Caco-2 (cell line): Measurements from ENCODE around the gene ADAMTSL1. TPM values are rescaled to one million over a fixed set of nuclear protein-coding genes. Genes with fewer than 3 reads are reported as not detected.

Experiments
- BruUV-seq: library from RNA; stranded (reverse); fragments of 400-500 nt; replicated peaks from 2 replicates; lab custom pipeline; 2021; lab: Mats Ljungman, UMichigan
- CTCF ChIA-PET: fragments of 300-600 bp; sonication (Branson Sonifier 250); formaldehyde crosslinking; loops from one replicate; lab custom pipeline; 2022; ENCODE audit warnings: antibody characterized with exemption; lab: Charles Lee
- POLR2A ChIA-PET: fragments of 300-600 bp; sonication (Branson Sonifier 250); formaldehyde crosslinking; loops from one replicate; lab custom pipeline; 2022; ENCODE audit warnings: antibody characterized with exemption; lab: Charles Lee
- DNase-seq, 2 experiments: peaks; one replicate each; pipeline versions ENCODE4 v3.0.0 to v3.0.0-alpha.2; 2020 to 2022
- H3K27me3 ChIP-seq: replicated peaks from 2 replicates; pipeline ENCODE4 v1.6.0; 2011; ENCODE audit warnings: low read length; ENCODE audit not compliant: control insufficient read depth, insufficient read depth
- H3K36me3 ChIP-seq: 2 replicates; pipeline ENCODE4 v1.5.1; 2011; ENCODE audit warnings: low read length; ENCODE audit not compliant: control insufficient read depth, insufficient read depth
- H3K4me1 ChIP-seq: fragments of 250-450 bp; sonication (Bioruptor Pico); 2 replicates; pipeline ENCODE4 v1.5.1; 2020; ENCODE audit warnings: mild to moderate bottlenecking
- H3K4me3 ChIP-seq: 2 replicates; pipeline ENCODE4 v1.5.1; 2011; ENCODE audit warnings: low read depth, mild to moderate bottlenecking, control low read depth, low read length
- H3K9me3 ChIP-seq: fragments of 250-450 bp; sonication (Bioruptor Pico); 2 replicates; pipeline ENCODE4 v1.5.1; 2020; ENCODE audit warnings: mild to moderate bottlenecking, moderate library complexity
- H3K27ac Mint-ChIP-seq: one replicate; pipeline ENCODE4 v1.8.0; 2022; ENCODE audit warnings: mixed read lengths; ENCODE audit not compliant: unreplicated experiment
- H3K27me3 Mint-ChIP-seq: one replicate; pipeline ENCODE4 v1.8.0; 2022; ENCODE audit warnings: mixed read lengths; ENCODE audit not compliant: insufficient read depth, unreplicated experiment
- H3K36me3 Mint-ChIP-seq: one replicate; pipeline ENCODE4 v1.8.0; 2022; ENCODE audit warnings: mild to moderate bottlenecking, mixed read lengths; ENCODE audit not compliant: insufficient read depth, unreplicated experiment
- H3K4me1 Mint-ChIP-seq: one replicate; pipeline ENCODE4 v1.8.0; 2022; ENCODE audit warnings: low read depth, mixed read lengths; ENCODE audit not compliant: unreplicated experiment
- H3K4me3 Mint-ChIP-seq: one replicate; pipeline ENCODE4 v1.8.0; 2022; ENCODE audit warnings: mild to moderate bottlenecking, moderate library complexity, mixed read lengths; ENCODE audit not compliant: unreplicated experiment
- H3K9me3 Mint-ChIP-seq: one replicate; pipeline ENCODE4 v1.8.0; 2022; ENCODE audit warnings: mixed read lengths; ENCODE audit not compliant: unreplicated experiment
- CTCF ChIP-seq, 2 experiments: fragments of 200-600 bp in 1 of 2; IDR thresholded peaks; 1 replicate in 1 of 2; 2 replicates in 1 of 2; pipeline versions ENCODE4 v1.5.1 to v1.8.0; 2011 to 2022; ENCODE audit warnings: antibody characterized with exemption in 1 of 2, control low read depth in 1 of 2, inconsistent platforms in 1 of 2, low read depth in 1 of 2, low read length in 1 of 2, mild to moderate bottlenecking in 1 of 2, moderate library complexity in 1 of 2; ENCODE audit not compliant: insufficient read depth in 1 of 2, severe bottlenecking in 1 of 2, unreplicated experiment in 1 of 2
- intact Hi-C: fragments of 100-400 bp; cut with micrococcal nuclease; formaldehyde crosslinking; loops from one replicate; pipeline ENCODE4 v1.10.0; 2022; ENCODE audit not compliant: unreplicated experiment
- total RNA-seq: library from RNA; stranded (reverse); gene quantifications from 2 replicates; pipeline ENCODE4 v1.2.3, GENCODE V29; 2022

ADAMTSL1 gene
- total RNA-seq, 1 experiment from 2014 or later, result not detected

GRCh38 chr9:18606281-18606680 lies 132.3 kb downstream of the ADAMTSL1 start:
- no peaks in the 10 kb centered on the region for H3K9me3 ChIP-seq
- Mint-ChIP-seq H3K27me3 (no peaks in the 10 kb centered on the region), H3K36me3 (no peaks in the 10 kb centered on the region), H3K4me3 (no peak overlapping the region), H3K9me3 (no peaks in the 10 kb centered on the region), H3K27ac (no peak overlapping the region), H3K4me1 (no peaks in the 10 kb centered on the region)
- no peaks in the 10 kb centered on the region for H3K4me1 ChIP-seq
- no peaks in the 10 kb centered on the region for H3K36me3 ChIP-seq
- ChIA-PET CTCF (interaction anchor here (0.7 kb wide), 1 partner anchor 62 kb away, joined by 3 read pairs; no protein-coding TSS in a partner anchor), POLR2A (no interaction called here)
- no peak for TF ChIP-seq CTCF (IDR thresholded peaks at IDR 0.05; ENCODE audit: insufficient read depth in 1 of 2, low read depth in 1 of 2, low read length in 1 of 2, severe bottlenecking in 1 of 2, unreplicated experiment in 1 of 2)
- no peak for DNase-seq
- no peak overlapping the region for H3K4me3 ChIP-seq
- BruUV-seq, result no TSS peak
- intact Hi-C loops, result no loop called here
- no peaks in the 10 kb centered on the region for H3K27me3 ChIP-seq

- no TSS peak for BruUV-seq
- intact Hi-C loops, result no loop called here
- no peaks in the 10 kb centered on the region for H3K36me3 ChIP-seq
- H3K27me3 ChIP-seq, result no peaks in the 10 kb centered on the region
- Mint-ChIP-seq H3K9me3 (no peaks in the 10 kb centered on the region), H3K4me1 (no peaks in the 10 kb centered on the region), H3K27ac (no peak overlapping the region), H3K4me3 (no peak overlapping the region), H3K36me3 (no peaks in the 10 kb centered on the region), H3K27me3 (no peaks in the 10 kb centered on the region)
- ChIA-PET CTCF (no interaction called here), POLR2A (no interaction called here)
- DNase-seq, result no peak
- H3K4me1 ChIP-seq, result no peaks in the 10 kb centered on the region
- H3K4me3 ChIP-seq, result no peak overlapping the region
- TF ChIP-seq CTCF (IDR thresholded peaks at IDR 0.05; ENCODE audit: insufficient read depth in 1 of 2, low read depth in 1 of 2, low read length in 1 of 2, severe bottlenecking in 1 of 2, unreplicated experiment in 1 of 2), result no peak
- no peaks in the 10 kb centered on the region for H3K9me3 ChIP-seq
Measured at GRCh38 chr9:18606846-18607245, 132.9 kb downstream of the ADAMTSL1 start.

GRCh38 chr9:18608371-18608770 lies 134.4 kb downstream of the ADAMTSL1 start:
- TF ChIP-seq CTCF (IDR thresholded peaks at IDR 0.05; ENCODE audit: insufficient read depth in 1 of 2, low read depth in 1 of 2, low read length in 1 of 2, severe bottlenecking in 1 of 2, unreplicated experiment in 1 of 2), result no peak
- H3K27me3 Mint-ChIP-seq, result no peaks in the 10 kb centered on the region
- POLR2A ChIA-PET, result no interaction called here
- no peak for DNase-seq
- no peaks in the 10 kb centered on the region for H3K4me1 Mint-ChIP-seq
- no TSS peak for BruUV-seq
- H3K4me3 Mint-ChIP-seq, result no peak overlapping the region
- H3K36me3 ChIP-seq, result no peaks in the 10 kb centered on the region
- no peaks in the 10 kb centered on the region for H3K36me3 Mint-ChIP-seq
- H3K4me3 ChIP-seq, result no peak overlapping the region
- H3K27ac Mint-ChIP-seq, result no peak overlapping the region
- H3K9me3 Mint-ChIP-seq, result no peaks in the 10 kb centered on the region
- H3K9me3 ChIP-seq, result no peaks in the 10 kb centered on the region
- H3K4me1 ChIP-seq, result no peaks in the 10 kb centered on the region
- intact Hi-C loops, result no loop called here
- no peaks in the 10 kb centered on the region for H3K27me3 ChIP-seq
- CTCF ChIA-PET, result no interaction called here
